ENCODE measurements around the gene MYL12A.
A peak's percentile ranks its signal among the peaks of the same experiment; 100 is the strongest.
"Not testable (repeated sequence)": the region's sequence is repeated elsewhere in the genome, so short reads cannot be mapped to it uniquely, and the experiment has no call there.

Gene MYL12A

DNA sequence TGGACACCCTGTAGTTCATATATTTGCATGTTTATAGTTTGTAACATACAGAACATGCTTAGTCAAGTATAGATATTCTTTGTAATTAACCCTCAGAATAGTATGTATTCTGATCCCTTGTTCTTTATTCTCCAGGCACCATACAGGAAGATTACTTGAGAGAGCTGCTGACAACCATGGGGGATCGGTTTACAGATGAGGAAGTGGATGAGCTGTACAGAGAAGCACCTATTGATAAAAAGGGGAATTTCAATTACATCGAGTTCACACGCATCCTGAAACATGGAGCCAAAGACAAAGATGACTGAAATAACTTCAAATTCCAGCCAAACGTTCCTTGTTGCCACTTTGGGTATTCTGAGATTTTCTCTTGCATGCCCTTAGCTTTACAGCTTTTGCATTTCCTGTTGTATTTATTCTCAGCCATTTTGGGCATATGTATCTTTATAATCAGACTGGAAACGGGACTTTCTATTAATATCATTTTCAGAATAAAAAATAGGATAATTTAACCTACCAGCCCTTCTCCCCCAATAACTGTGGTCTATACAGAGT is 8.1 kb downstream of the MYL12A start:
- no peak for DNase-seq (ENCODE audit: low read depth)

DNA sequence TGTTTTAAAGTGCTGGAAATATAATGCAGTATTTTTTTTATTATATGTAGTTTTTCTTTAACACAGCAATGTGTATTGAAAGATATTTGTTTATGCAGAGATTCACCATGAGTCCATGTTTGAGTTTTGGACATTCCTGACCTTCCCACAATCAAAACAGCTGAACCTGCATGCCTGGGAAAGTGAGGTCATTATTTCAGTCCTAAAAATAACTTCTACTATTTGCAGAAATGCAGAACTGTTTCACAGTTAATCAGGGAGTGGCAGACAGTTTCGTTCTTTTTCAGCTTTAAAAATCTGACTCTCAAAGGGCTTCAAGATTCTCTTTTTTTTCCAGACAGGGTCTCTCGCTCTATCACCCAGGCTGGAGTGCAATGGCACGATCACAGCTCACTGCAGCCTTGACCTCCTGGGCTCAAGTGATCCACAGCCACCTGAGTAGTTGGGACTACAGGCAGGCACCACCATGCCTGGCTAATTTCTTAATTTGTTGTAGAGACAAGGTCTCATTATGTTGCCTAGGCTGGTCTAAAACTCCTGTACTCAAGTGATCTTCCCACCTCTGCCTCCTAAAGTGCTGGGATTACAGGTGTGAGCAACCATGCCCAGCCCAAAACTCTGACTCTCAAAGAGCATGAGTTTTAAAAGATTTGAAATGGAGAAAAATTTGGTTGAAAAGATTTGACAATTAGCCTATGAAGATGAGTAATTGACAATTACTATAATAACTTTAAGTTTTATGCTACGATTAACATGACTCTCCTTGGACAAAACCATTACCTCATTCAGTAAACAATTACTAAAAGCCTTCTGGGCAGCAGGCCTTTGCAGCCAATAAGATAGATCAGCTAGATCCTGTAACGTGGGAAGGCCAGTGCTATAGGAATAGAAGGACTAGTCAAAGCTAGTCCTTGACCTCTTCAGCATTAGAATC is 9.4 kb downstream of the MYL12A start:
- DNase-seq (ENCODE audit: low read depth) = no peak

DNA sequence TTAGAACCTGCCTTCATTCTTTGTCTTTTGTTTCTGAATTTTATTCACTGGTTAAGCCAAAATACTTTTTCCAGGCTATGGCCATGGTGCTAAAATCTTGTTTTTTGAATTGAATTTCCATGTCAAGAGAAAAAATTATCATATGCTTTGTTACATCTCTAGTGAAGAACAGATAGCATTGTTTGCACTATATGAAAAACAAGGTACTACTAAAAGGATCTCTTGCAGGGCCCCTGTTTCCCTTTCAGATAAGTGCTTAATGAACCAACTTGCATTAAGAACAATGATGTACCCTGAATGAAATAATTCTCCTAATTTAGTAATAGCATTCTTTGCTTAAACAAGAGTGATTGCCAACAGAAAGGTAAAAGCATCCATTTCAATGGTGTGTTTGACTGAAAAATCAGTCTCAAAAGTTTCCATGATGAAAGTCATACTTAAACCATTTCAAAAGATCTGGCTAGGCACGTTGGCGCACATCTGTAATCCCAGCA is 10.1 kb downstream of the MYL12A start:
- no peak for DNase-seq (ENCODE audit: low read depth)

DNA sequence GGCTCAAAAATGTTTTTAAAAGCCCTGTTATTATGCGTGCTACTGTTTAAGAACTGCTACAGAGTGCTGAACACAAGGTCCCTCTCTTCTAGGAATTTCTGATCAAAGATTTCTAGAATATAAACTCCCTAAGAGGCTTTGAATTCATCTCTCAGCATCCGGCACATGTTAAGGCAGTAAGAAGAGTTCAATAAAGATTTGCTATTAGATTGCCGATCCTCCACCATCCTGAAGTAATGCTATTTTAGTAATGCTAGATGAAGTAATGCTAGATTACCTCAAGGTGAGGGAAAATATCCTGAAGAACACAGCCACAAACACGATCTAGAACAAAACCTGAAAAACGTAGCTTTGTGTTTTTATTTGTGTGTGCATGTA is 13.4 kb downstream of the MYL12A start:
- DNase-seq (ENCODE audit: low read depth) = no peak

DNA sequence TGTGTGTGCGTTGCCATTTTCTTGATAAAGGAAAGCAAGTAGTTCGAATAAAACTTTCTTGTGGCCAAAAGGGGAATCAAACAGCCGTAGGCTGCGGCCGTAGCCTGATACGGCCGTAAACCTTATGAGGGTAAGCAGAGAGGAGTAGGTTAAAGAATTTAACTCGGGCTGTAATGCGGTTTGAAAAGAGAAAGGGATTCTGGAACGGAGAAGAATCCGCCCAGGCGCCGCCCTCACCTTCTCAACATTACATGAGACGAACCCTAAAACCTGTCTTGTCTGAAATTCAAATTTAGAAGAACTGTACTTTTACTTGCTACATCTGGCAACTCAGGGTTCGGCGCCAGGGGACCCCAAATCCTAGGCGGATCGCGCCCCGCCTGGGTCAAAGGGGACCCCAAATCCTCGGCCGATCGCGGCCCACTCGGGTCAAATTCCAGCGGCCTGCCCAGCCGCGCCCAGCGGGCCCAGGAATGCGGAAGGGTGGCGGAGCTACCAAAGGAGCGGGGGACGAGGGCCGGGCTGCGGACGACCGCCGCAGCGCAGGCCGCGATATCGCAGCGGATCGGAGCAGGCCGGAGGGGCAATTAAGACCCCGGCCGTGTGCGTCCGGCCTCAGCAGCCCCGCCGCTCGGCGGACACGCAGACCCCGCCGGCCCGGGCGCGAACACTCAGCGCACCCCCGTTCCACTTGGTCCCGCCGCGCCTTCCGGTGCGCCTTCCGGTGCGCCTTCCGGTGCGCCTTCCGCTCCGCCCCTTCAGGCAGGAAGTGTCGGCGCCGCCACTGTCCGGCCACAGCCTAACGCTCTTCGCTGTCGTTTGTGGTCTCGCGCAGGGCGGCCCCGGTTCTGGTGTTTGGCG is 14.0 kb downstream of the MYL12A start, which contains the start of gene MYL12B:
TSS of gene MYL12B (plus strand) at position 761 of the 861 bp plus-strand sequence. CDS start 10,766 bp downstream, outside the sequence.
- DNase-seq (ENCODE audit: low read depth) = peak; percentile 91

DNA sequence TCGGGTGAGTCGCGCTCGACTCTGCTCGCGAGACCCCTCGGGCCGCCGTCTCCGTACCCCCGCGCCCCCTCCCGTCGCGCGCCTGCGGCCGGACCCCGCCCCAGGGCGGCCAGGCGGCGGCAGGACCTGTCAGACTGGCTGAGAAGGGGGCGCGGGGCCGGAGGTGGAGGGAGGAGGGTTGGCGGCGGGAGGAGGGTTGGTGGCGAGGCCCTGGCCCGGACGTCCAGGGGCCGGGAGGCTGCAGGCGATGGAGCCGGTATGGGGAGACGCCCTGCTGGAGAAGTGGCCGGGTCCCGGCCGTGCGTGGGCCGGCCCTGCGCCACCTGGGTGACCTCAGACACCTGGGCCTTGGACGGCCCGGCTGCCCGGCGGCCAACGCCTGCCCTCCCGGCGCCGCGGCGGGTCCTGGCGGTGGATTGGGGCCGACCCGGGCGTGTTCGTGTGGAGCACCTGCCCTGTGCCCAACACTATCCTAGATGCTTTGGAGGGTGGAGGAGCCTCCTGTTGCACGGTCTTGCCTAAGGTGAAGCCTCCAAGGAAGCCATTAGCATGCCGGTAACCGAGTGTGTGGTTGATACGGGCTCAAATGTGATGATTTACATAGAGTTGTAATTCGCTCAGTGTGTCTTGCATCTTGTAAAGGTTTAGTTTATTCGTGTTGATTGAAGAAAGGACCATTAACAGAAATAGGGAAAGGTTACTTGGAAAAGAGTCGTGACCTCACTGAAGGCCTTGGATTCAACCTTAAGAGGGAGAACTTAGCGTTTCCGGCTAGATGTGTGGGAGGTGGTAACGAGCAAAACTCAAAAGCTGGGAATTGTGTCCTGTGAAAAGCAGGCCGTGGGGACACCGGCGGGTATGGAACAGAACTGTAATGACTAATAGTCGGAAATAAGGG is 14.9 kb downstream of the MYL12A start:
- DNase-seq (ENCODE audit: low read depth) = peak; percentile 57

DNA sequence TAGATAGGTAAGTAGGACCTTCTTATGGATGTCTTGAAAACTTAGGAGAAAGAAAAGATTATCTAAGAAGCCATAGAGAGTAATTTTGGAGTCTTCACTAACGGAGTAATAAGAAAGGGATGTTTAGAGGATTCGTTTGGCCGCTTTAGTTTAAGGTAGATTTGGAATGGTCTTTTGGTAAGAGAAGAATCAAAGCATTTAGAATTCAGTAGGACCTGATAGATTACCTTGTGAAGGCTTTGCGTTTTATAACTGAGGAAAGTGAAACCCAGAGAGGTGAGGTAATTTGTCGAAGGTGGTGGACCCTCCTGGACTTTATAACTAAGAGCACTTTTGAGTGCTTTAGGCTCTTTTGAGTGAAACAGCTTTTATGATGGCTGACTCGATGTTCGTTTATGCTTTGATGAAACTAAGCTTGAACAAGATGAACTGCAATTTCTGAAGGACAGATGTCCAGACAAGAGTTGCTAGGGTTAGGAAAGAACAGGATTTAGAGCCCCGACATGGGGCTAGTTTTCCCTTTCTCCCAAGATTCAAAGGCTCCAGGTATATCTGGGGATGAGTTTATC is 15.6 kb downstream of the MYL12A start:
- no peak for DNase-seq (ENCODE audit: low read depth)

DNA sequence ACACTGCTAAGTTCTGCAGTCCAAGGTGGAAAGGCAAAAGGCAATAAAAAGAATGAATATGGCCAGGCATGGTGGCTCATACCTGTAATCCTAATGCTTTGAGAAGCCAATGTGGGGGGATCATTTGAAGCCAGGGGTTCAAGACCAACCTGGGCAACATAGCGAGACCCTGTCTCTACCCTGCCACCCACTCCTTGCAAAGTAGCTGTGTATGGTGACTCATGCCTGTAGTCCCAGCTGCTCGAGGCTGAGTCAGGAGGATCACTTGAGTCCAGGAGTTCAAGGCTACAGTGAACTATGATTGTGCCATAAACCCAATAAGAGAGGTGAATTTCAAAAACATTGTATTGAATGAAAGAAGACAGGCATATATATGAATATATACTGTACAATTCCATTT is 16.8 kb downstream of the MYL12A start:
- DNase-seq (ENCODE audit: low read depth) = peak; percentile 51

DNA sequence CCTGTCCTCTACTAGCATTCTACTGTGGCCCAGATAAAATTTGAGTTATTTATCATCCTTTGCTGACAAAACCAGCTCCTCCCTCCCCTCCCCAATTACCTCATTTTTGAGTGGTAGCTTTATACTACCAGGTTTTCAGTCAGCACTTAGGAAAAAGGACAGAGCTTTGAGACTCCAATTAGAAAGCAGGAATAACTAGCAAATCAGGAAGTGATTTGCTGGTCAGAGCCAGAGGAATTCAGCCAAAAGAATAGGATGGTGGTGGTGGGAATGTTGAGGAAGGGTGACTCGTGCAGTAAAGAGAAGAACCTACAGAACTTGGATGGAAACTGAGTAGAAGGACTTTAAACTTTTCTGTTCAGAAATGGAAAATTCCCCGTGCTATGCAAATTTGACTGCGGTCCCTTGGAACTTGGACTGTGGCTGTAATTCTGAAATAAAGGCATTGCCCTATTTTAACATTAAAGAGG is 18.0 kb downstream of the MYL12A start:
- DNase-seq (ENCODE audit: low read depth) = peak; percentile 68

DNA sequence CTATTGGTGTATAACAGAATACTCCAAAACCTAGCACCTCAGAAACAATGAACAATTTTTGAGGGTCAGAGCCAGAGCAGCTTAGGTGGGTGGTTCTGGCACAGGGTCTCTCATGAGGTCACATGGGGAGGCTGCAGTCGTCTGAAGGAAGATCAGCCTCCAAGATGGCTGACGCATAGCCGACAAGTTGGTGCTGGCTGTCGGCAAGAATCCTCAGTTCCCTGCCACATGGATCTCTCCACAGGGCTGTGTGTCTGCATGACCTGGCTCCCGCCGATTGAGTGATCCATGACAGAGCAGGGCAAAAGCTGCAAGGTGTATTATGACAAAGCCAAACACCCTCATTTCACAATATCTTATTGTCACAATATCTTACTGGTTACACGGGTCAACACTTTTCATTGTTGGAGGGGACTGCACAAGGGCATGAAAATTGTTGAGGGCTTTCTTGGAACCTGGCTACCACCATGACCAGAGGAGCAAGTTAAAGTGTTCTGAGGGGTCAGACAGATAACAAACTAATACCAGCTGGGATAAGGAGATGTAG is 18.5 kb downstream of the MYL12A start:
- no peak for DNase-seq (ENCODE audit: low read depth)

DNA sequence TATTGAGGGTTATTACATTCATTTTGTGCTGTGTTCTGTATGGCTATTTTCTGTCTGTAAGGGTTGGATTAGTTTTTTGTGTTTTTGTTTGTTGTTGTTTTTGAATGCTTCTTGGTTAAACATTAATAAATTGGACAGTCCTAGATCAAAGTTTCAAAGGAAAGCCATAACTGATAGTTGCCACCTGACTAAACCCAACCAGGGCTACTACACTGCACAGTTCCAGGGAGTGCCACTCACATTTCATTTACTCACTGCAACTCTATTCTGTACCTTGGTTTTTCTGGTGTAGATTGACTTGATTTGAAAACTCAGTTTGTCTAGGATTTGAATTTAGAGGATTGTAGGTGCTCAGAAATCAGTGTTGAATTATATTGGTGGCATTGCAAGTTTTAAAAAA is 20.7 kb downstream of the MYL12A start:
- DNase-seq (ENCODE audit: low read depth) = no peak

DNA sequence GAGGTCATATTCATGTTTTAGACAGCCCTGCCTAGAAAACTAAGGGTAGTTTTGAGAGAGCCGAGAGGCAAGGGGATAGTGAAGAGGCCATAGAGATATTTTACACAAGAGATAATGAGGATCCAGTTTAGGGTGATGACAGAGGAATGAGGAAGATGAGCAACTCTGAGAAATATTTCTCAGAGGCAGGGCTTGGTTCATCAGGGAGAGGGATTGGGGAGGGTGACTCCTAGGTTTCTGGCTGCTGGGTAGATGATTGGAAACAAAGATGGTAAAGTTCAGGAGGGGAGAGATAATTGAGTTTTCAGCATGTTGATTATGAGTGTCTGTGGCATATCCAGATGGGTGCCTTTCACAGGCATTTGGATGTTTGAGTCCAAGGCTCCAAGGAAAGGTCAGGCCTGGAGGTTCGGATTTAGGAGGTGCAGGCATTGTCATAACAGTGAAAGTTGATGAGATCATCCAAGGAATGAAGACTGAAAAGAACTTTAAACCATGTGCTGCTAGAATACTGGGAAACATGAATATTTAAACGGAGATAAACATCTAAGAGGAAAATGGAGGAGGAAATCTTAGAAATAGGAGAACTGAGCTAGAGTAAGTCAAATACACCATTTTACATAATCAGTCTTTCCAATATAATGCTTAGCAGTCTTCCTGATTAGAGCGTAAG is 21.8 kb downstream of the MYL12A start:
- DNase-seq (ENCODE audit: low read depth) = peak; percentile 57

DNA sequence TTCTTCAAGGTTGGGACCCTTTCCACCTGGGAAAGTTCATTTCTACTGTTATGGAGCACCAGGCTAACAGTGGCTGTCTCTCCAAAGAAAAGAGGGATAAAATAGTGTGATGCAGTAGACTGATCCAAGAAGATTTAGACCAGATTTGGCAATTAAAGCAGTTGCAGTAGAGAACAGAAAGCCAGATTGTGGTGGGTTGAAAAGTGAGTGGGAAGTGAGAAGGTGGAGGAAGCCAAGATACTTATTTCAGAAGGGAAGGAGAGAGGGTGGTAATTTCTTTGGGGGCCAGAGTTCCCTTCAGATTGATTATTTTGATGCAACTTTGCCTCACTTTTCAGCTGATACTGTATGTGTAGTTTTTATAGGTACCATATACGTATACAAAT is 22.3 kb downstream of the MYL12A start:
- no peak for DNase-seq (ENCODE audit: low read depth)

DNA sequence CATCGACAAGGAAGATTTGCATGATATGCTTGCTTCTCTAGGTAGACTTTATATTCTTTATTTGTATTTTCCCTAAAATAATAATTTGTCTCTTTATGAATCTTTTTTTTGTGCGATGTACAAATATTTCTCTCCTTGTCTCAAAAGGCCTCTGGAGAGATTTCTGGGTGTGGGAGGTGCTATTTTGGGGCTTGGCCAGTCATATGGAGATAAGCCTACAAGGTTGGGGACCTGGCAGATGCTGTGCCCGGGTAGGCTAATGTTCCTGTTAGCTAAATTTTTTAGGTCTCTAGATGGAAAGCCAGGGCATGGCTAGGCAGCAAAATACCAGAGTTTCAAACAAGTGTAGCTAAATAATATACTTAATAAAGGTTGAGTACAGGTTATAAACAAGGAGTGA is 25.4 kb downstream of the MYL12A start:
- DNase-seq (ENCODE audit: low read depth) = no peak

DNA sequence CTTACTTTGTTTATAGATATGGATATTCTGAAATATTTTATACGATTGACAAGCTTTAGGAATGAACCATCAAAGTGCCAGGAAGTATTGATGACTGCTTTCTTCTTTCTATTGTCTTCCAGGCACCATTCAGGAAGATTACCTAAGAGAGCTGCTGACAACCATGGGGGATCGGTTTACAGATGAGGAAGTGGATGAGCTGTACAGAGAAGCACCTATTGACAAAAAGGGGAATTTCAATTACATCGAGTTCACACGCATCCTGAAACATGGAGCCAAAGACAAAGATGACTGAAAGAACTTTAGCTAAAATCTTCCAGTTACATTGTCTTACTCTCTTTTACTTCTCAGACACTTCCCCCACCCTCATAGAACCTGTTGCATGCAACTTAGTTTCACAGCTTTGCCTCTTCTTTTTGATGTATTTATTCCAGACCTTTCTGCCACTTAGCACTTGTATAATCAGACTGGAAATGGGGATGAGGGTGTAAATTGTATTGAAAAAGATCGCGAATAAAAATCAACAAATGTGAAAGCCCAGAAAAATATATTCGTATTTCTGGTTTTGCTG is 30.1 kb downstream of the MYL12A start:
- not testable (repeated sequence) for DNase-seq (ENCODE audit: low read depth)

DNA sequence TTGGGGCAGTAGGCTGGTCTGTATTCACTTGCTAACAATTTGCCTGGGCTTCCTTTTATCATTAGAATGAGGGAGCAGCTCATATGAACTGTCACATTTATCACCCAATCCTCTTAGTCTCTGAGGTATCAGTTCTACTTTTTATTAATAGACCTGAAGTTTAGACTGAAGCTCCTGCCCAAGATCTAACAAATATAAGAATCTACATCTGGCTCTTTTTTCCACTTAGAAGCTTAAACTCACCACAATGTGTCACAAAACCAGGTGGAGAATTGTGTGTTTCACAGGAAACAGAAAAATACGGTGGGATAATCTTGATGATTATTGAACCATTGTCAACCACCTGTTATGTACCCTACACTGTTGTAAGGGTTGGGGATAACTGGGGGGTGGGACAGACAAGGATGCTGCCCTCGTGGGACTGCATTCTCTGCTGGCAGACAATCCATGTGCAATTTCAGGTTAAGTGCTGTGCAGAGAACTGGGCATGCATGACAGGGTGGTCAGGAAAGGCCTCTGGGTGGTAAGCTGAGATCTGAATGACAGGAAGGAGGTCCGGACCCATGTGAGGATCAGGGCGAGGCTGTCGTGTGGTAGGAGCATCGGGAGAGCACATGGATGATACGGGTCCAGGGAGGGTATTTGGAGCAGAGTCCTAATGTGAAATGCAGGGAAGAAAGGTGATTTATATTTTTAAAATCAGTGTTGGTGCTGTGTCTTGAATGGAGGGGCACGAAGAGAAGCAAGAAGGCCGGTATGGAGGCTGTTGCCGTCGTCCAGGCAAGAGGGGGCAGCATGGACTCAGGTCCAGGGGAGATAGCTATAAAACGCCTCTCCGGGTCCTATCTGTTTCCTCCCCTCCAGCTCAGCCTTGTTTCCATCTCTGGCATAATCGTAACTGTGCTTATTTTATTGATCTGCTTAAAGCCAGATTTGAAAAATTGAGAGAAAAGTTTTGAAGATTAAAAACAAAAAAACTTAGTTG is 31.9 kb downstream of the MYL12A start:
- DNase-seq (ENCODE audit: low read depth) = no peak

DNA sequence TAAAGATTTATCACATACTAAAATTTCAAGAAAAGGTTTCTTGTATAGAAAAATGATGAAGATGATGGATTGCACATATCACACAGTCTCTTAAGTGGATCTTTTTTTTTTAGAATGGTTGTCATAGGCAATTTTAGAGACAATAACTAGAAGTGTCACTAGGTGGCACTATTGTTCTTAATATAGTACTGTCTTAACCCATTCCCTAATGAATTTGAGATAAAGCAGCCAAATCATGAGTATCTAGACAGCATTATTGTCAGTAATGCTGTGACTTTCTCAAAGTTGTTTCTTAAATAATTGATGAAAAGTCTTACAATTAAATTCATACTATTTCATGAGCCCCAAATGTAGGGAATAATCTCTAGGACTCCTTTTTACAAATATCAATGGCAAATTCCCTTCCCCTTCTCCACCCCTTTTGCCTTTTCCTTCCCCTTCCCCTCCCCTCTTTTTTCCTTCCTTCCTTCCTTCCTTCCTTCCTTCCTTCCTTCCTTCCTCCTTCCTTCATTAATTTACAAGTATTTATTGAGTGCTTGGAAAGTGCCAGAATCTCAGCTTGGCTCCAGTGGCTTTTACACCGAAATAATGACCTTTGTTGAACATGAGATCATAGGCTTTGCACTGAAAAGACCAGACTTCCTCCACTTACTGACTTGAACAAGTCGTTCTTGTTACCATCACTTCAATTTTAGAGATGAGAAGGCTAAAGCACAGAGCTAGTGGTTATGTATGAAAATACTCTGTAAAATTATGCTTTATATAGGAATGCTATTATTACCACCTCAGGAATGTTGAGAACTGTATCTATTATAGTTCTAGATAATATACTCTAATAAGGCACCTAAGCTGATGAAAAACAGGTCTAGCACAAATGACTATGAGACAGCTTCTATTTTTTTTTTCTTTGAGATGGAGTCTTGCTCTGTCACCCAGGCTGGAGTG is 34.1 kb downstream of the MYL12A start:
- DNase-seq (ENCODE audit: low read depth) = peak; percentile 88

Measured in ELR (cell line).